ENCODE measurements around the gene NRXN3. TPM values are rescaled to one million over a fixed set of nuclear protein-coding genes. Genes with fewer than 3 reads are reported as not detected.

NRXN3 gene
- total RNA-seq, 1 experiment from 2014 or later, result not detected

DNA sequence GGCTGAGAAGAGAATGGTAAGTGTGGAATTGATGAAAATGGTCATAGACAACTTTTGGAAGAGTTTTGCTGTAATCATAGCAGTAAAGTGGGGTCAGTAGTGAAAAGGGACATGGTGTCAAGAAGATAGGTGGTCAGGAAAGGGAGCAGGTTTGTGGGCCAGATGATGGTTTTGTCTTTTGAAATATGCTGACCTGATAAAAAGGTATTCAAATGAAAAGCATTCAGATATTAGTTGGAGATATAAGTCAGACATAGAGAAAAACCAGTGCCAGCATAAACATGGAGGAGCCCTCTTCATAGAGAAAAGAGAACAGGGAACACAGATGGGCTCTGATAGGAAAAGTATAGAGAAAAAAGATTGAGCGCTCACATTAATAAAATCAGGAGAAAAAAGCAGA is 518.3 kb downstream of the NRXN3 start:
- no peak overlapping the region for H3K4me3 ChIP-seq (ENCODE audit: low read depth in 2 of 2, low read length in 2 of 2)
- no peak overlapping the region for H3K27ac ChIP-seq (ENCODE audit: low read length)
- in situ Hi-C loops (cut with HindIII; ENCODE audit: low pct_unique_long_range_greater_than_20kb, low sequenced_read_pairs) (no loop called here), intact Hi-C loops (cut with micrococcal nuclease; ENCODE audit: unreplicated experiment) (no loop called here)
- no peaks in the 10 kb centered on the region for H3K4me1 ChIP-seq (ENCODE audit: control insufficient read depth, insufficient read depth, low read length)
- ChIA-PET POLR2A (no interaction called here), CTCF (no interaction called here)
- H3K9me3 ChIP-seq (ENCODE audit: control insufficient read depth, insufficient read depth, low read depth, low read length), result no peaks in the 10 kb centered on the region
- no peaks in the 10 kb centered on the region for H3K36me3 ChIP-seq (ENCODE audit: control insufficient read depth, insufficient read depth, low read length)
- no peak for TF ChIP-seq TCF7L2 (IDR thresholded peaks at IDR 0.05; ENCODE audit: low read depth, low read length)
- TF ChIP-seq POLR2AphosphoS5 (IDR thresholded peaks at IDR 0.05; ENCODE audit: low read depth, low read length), result no peak
- no peak for TF ChIP-seq SIN3A (IDR thresholded peaks at IDR 0.05; ENCODE audit: borderline replicate concordance, insufficient read depth, low read depth, low read length)
- TF ChIP-seq, protein P1, sequence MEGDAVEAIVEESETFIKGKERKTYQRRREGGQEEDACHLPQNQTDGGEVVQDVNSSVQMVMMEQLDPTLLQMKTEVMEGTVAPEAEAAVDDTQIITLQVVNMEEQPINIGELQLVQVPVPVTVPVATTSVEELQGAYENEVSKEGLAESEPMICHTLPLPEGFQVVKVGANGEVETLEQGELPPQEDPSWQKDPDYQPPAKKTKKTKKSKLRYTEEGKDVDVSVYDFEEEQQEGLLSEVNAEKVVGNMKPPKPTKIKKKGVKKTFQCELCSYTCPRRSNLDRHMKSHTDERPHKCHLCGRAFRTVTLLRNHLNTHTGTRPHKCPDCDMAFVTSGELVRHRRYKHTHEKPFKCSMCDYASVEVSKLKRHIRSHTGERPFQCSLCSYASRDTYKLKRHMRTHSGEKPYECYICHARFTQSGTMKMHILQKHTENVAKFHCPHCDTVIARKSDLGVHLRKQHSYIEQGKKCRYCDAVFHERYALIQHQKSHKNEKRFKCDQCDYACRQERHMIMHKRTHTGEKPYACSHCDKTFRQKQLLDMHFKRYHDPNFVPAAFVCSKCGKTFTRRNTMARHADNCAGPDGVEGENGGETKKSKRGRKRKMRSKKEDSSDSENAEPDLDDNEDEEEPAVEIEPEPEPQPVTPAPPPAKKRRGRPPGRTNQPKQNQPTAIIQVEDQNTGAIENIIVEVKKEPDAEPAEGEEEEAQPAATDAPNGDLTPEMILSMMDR (IDR thresholded peaks at IDR 0.05), result no peak
- TF ChIP-seq, protein P2, sequence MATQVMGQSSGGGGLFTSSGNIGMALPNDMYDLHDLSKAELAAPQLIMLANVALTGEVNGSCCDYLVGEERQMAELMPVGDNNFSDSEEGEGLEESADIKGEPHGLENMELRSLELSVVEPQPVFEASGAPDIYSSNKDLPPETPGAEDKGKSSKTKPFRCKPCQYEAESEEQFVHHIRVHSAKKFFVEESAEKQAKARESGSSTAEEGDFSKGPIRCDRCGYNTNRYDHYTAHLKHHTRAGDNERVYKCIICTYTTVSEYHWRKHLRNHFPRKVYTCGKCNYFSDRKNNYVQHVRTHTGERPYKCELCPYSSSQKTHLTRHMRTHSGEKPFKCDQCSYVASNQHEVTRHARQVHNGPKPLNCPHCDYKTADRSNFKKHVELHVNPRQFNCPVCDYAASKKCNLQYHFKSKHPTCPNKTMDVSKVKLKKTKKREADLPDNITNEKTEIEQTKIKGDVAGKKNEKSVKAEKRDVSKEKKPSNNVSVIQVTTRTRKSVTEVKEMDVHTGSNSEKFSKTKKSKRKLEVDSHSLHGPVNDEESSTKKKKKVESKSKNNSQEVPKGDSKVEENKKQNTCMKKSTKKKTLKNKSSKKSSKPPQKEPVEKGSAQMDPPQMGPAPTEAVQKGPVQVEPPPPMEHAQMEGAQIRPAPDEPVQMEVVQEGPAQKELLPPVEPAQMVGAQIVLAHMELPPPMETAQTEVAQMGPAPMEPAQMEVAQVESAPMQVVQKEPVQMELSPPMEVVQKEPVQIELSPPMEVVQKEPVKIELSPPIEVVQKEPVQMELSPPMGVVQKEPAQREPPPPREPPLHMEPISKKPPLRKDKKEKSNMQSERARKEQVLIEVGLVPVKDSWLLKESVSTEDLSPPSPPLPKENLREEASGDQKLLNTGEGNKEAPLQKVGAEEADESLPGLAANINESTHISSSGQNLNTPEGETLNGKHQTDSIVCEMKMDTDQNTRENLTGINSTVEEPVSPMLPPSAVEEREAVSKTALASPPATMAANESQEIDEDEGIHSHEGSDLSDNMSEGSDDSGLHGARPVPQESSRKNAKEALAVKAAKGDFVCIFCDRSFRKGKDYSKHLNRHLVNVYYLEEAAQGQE (IDR thresholded peaks at IDR 0.05; ENCODE audit: insufficient read depth in 1 of 2, low read depth in 2 of 2, low read length in 1 of 2), result no peak
- ATAC-seq (no peak), DNase-seq (ENCODE audit: low read depth, low spot score) (no peak)
- H3K27me3 ChIP-seq (ENCODE audit: control insufficient read depth, insufficient read depth, low read length), result no peaks in the 10 kb centered on the region
- BruUV-seq (replicated peaks), result no TSS peak

DNA sequence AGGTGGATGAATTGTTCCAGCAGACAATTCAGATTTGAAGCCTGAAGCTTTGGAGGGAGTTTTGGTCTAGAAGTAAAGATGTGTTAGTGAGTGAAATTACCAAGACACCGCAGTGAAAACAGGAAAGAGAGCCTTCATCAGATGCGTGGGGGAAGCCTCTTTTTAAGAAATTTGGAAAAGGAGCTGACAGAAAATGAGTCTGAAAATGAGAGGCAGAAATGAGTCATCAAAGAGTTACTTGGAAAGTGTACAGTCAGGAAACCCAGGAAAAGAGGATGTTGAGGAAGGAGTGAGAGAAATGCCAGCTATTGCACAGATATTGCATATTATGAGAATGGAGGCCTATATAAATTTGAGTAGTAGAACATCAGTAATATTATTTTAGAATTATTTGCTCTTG is 520.7 kb downstream of the NRXN3 start:
- CTCF ChIA-PET, result no interaction called here
- in situ Hi-C loops (cut with HindIII; ENCODE audit: low pct_unique_long_range_greater_than_20kb, low sequenced_read_pairs), result no loop called here
- TF ChIP-seq, protein P2 (IDR thresholded peaks at IDR 0.05; ENCODE audit: insufficient read depth in 1 of 2, low read depth in 2 of 2, low read length in 1 of 2), result no peak
- TF ChIP-seq, protein P1 (IDR thresholded peaks at IDR 0.05), result no peak
- TF ChIP-seq POLR2AphosphoS5 (IDR thresholded peaks at IDR 0.05; ENCODE audit: low read depth, low read length), result no peak
- no peak for TF ChIP-seq SIN3A (IDR thresholded peaks at IDR 0.05; ENCODE audit: borderline replicate concordance, insufficient read depth, low read depth, low read length)
- no peak for TF ChIP-seq TCF7L2 (IDR thresholded peaks at IDR 0.05; ENCODE audit: low read depth, low read length)

More for the DNA sequence above, 520.7 kb downstream of the NRXN3 start:
- no TSS peak for BruUV-seq (replicated peaks)
- intact Hi-C loops (cut with micrococcal nuclease; ENCODE audit: unreplicated experiment), result no loop called here
- no peaks in the 10 kb centered on the region for H3K9me3 ChIP-seq (ENCODE audit: control insufficient read depth, insufficient read depth, low read depth, low read length)
- ATAC-seq (no peak), DNase-seq (ENCODE audit: low read depth, low spot score) (no peak)
- no peak overlapping the region for H3K27ac ChIP-seq (ENCODE audit: low read length)
- no peaks in the 10 kb centered on the region for H3K27me3 ChIP-seq (ENCODE audit: control insufficient read depth, insufficient read depth, low read length)
- POLR2A ChIA-PET, result no interaction called here
- no peaks in the 10 kb centered on the region for H3K36me3 ChIP-seq (ENCODE audit: control insufficient read depth, insufficient read depth, low read length)
- H3K4me1 ChIP-seq (ENCODE audit: control insufficient read depth, insufficient read depth, low read length), result no peaks in the 10 kb centered on the region
- H3K4me3 ChIP-seq (ENCODE audit: low read depth in 2 of 2, low read length in 2 of 2), result no peak overlapping the region

Data from Panc1 (cell line).